ENCODE data around the gene RPS6KA3. TPM values are rescaled to one million over a fixed set of nuclear protein-coding genes. Genes with fewer than 3 reads are reported as not detected.

RPS6KA3 gene
- total RNA-seq, 1 experiment from 2014 or later, result 9.2 TPM

GRCh38 chrX:20205927-20206708 lies 60.6 kb downstream of the RPS6KA3 start:
- Mint-ChIP-seq H3K4me3 (no peak overlapping the region), H3K36me3 (ENCODE audit: insufficient read depth in 1 of 3, low read depth in 3 of 3) (peaks cover 6 to 27% (median 11%) of the 10 kb centered on the region in 3 experiments), H3K4me1 (peaks cover 0 to 3% of the 10 kb centered on the region in 2 experiments; a peak in 1 of 4 replicates), H3K27ac (no peak overlapping the region), H3K9me3 (peaks cover 51 to 60% of the 10 kb centered on the region in 2 experiments), H3K27me3 (ENCODE audit: low read depth) (no peaks in the 10 kb centered on the region)
- WGBS (ENCODE audit: extremely low coverage, insufficient read length, low lambda C conversion rate), result no CpG with 5 or more reads among the region's 4 CpGs
- no peaks in the 10 kb centered on the region for H3K79me2 ChIP-seq (ENCODE audit: insufficient read depth, low read length)
- H4K91ac ChIP-seq (ENCODE audit: insufficient read length, low read depth, low read length), result no peak overlapping the region
- no peaks in the 10 kb centered on the region for H3K79me1 ChIP-seq (ENCODE audit: insufficient read depth, low read depth, low read length, poor library complexity, severe bottlenecking)
- no peak overlapping the region for H3K9ac ChIP-seq (ENCODE audit: extremely low read depth, insufficient read length, low read length)
- no peak overlapping the region for H2BK20ac ChIP-seq (ENCODE audit: low read depth, low read length, poor library complexity, severe bottlenecking)
- no peak overlapping the region for H3K23ac ChIP-seq (ENCODE audit: insufficient read length, low read depth, low read length)
- no peak overlapping the region for H3K14ac ChIP-seq (ENCODE audit: insufficient read depth, low read length)
- H3K4ac ChIP-seq (ENCODE audit: low read depth, low read length), result no peak overlapping the region
- H3K18ac ChIP-seq (ENCODE audit: insufficient read length, low read depth, low read length), result no peak overlapping the region
- DNase-seq, result no peak
- TF ChIP-seq CTCF (conservative IDR thresholded peaks at IDR 0.05), result no peak
- no peak overlapping the region for H2BK12ac ChIP-seq (ENCODE audit: insufficient read length, low read depth, low read length)
- H4K8ac ChIP-seq (replicated peaks; ENCODE audit: insufficient read length, low read depth, low read length), result no peak overlapping the region
- H3K4me1 ChIP-seq (ENCODE audit: insufficient read depth, low read length), result no peaks in the 10 kb centered on the region
- H3K27me3 ChIP-seq (ENCODE audit: insufficient read depth, low read length), result no peaks in the 10 kb centered on the region
- H4K5ac ChIP-seq (ENCODE audit: insufficient read length, low read depth, low read length), result no peak overlapping the region
- H2BK120ac ChIP-seq (ENCODE audit: low read depth, low read length, poor library complexity, severe bottlenecking), result no peak overlapping the region
- no peak overlapping the region for H2BK5ac ChIP-seq (ENCODE audit: insufficient read length, low read length)
- H3K4me2 ChIP-seq (ENCODE audit: insufficient read depth, insufficient read length, low read length), result no peak overlapping the region
- H4K20me1 ChIP-seq (ENCODE audit: control insufficient read depth, insufficient read depth, insufficient read length), result no peaks in the 10 kb centered on the region
- H3K27ac ChIP-seq (ENCODE audit: insufficient read length, low read depth, low read length), result no peak overlapping the region
- H3K56ac ChIP-seq (ENCODE audit: insufficient read length, low read depth, low read length), result no peak overlapping the region
- no peak overlapping the region for H2AFZ ChIP-seq (ENCODE audit: low read length)
- H2AK5ac ChIP-seq (ENCODE audit: insufficient read length, low read length), result no peak overlapping the region
- no peaks in the 10 kb centered on the region for H3K23me2 ChIP-seq (ENCODE audit: insufficient read length, low read depth, low read length, poor library complexity, severe bottlenecking)
- no peak overlapping the region for H3T11ph ChIP-seq (ENCODE audit: low read length)
- peaks cover 18% of the 10 kb centered on the region for H3K9me3 ChIP-seq (ENCODE audit: control insufficient read depth, low read depth, low read length)
- H2BK15ac ChIP-seq (ENCODE audit: low read depth, low read length), result no peak overlapping the region
